ENCODE data around the gene TBXAS1.

GRCh38 chr7:139991911-139992310 is 162.8 kb downstream of the TBXAS1 start:
- TF ChIP-seq EZH2phosphoT487 (IDR thresholded peaks at IDR 0.05; ENCODE audit: borderline replicate concordance, low read depth, low read length) (no peak), CTCF (conservative IDR thresholded peaks at IDR 0.05; ENCODE audit: low read length) (no peak)
